GM21381 (cell line): ENCODE data around the gene CGB1.

ENCODE experiments used
- ATAC-seq: cut with Tn5 transposase; IDR thresholded peaks from one replicate; pipeline ENCODE4 v1.9.1; 2021; ENCODE audit warnings: mild to moderate bottlenecking, moderate library complexity; ENCODE audit not compliant: unreplicated experiment

Gene CGB1

DNA sequence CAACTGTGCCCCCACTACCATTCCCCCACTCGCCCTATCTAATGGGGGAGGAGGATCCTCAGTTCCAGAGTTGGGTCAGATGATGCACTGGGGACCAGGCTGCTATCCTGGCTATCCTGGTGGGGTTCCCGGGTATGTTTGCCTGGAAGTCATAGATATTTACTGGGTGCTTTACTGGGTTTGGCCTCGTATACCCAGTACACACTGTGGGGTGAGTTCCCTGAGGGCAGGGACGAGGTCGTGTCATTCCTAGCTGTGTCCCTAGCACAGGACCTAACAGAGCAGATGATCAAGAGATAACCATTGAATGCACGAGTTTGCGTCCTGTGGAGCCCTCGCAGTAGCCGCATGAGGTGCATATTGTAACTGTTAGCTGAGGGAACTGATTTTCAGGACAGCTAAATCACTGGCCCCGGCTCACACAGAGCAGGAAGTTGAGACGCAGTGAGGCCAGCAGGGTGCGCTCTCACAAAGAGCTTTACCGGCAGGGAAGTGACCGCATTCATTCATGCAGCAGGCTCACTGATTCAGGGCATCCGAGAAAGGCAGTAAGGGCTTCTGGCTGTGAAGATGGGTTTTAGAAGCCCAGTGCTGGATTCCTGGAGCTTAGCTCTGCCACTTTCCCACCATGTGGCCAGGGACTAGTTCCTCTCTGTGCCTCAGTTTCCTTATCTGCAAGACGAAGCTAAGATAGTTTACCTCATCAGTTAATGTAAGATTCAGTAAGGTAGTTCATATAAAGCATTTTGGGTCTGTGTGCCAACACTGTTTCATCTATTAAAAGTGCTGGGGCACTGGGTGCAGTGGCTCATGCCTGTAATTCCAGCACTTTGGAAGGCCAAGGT, 37.0 kb downstream of the CGB1 start:
- ATAC-seq: no peak

DNA sequence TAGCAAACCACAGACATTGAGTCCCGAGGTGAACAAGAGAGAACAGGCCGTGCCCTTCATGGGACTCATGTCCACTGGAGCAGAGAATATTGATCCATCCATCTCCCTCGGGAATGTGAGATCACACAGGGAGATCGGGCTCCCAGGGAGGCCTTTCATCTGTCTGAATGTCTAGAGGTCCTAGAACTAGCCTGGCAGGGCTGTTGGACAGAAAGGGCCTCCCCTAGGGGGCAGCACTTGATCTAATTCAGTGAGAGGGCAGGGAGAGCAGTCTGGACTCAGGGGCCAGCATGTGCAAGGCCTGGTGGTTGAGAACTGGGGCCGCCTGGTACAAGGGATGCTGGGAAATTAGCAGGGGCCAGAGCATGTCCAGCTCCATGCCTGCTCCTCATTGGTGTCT, 38.7 kb downstream of the CGB1 start:
- ATAC-seq: no peak

DNA sequence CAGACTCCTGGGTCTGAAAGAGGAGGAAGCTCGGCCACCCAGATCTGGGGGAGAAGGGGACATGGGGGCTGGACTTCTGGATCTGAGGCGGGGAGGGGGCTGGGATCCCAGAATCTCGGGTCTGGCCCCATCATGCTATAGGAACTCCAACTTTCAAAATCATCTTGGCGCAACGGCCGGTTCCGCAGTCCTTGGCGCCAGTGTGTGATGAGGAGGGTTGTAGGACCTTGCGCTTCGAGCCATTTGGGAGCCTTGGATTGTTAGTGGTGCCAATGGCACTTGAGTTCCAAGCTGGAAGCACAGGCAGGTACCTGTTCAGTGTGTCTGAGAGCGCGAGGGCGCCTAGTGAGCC, 42.7 kb downstream of the CGB1 start:
- ATAC-seq: no peak

DNA sequence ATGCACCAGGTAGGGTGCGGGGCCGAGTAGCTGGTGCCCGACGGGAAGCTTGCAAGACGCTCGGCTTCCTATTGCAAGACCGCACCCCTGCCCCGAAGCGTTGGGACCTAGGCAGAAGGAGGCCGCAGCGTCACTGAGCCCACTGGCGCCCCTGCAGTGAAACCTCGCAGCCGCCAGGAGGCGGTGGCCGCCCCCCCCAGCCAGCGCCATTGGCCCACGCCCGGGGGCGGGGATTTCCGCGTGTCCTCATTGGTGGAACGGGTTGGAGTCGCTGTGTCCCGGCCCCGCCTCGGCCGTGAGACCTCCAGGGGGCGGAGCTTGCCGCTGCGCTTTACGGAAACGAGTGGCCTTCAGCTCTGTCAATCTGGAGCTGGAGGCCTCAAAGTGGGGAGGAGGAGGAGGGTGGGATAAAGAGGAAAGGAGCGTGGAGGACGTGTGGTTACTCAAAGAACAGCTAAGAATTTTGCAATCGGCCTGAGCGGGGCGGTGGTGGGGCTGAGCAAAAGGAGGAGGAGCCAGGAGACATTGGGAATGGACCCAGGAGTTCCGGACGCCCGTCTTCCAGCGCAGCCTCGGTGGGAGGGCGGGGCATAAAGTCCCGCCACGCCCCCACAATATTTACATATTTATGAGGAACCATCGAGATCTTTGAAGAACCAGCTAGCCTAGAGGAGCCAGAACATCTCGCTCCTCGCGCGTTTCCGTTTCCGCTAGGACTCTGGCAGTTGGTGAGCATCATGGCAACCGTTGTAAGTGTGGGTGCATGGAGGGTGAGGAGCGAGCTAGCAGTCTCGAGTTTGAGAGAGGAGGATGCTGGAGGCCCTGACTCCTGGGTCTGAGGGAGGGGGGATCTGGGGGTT, 43.3 kb downstream of the CGB1 start, which contains the start of the genes GYS1 and RUVBL2:
Gene GYS1, minus strand, starts transcription at position 135 of the 860 bp plus-strand sequence. CDS start 197 bp downstream, outside the sequence.
Gene RUVBL2, plus strand, starts transcription at position 713 of the 860 bp plus-strand sequence. Its CDS starts 25 bp downstream, at position 738.
- peak; percentile 87 for ATAC-seq

DNA sequence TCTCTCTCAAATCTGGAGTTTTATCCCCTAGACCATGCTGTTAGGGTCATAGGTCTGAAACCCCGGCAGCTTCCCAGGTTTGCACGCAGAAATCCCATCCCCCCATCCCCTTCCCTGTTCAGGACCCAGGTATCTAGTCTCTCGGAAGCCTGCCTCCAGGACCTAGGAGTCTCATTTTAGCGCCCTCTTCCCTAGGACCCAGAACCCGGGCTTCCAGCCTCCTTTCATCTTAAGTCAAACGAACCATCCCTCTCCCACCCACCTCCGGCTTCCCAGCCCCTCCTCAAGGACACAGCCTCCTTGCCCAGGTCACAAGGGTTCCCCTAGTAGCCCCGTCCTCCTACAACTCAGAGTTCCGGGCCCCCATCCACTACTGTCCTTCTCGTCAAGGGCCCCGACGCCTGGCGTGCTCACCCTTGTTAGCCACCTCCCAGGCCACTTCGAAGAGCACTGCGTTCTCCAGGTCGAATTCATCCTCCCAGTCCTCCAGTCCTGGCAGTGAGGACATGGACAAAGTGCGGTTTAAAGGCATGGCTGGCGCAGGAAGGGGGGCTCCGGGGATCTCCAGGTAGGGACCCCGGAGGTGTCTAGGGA, 44.0 kb downstream of the CGB1 start:
- ATAC-seq: no peak

DNA sequence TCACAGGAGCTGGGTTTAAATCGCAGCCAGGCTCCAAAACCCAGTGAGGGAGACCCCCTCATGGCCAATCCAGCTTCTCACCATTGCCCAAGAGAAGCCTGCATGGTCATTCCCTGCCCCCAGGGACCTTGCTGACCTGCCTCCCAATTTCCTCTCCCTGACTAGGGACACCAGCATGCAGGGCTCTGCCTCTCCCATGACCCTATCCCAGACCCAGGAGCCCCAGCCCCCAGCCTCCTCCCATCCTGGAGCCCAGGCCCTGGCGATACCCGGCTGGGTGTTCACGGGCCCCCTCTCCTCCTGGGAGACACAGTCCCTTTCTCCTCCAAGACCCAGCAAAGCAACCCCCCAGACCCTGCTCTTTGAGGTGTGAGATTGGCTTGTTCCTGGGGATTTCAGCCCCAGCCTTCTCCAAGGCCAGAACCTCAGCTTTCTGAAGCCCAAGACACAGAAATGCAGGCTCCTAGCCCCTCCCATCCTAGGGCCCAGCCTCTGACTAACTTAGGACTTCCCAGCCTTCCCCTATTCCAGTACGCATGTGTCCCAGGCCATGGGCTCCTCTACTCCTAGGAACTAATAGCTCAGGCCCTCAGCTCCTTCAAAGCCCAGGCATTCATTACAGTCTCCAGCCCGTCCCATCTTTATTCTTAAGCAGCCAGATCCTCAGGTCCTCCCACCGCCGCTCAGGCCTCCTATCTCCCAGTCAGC, 44.7 kb downstream of the CGB1 start:
- ATAC-seq: no peak

DNA sequence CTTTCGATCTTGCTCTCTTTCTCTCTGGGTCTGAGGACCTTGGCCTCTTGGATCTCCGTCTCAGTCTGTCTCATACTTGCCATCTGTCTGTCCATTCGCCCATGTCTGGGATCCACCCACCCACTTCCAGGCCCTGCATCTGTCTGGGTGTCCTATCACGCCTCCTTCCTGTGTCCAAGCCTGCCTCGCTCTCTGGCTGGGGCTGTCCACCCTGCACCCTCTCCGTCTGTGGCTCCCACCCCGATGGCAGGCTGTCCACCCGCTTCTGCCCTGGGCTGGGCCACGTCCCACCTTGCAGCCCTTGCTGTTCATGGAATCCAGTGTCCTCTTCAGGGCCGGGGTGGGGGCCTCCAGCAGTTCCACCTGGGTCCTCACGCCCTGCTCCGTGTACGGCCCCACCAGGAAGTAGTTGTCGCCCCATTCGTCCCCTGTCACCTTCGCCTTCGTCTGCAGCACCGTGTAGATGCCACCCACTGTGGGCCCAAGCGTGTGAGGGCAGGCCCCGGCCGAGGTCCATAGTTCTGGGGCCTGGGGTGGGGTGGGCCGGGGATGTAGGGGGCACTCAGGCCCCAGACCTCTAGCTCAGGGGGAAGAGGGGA, 45.6 kb downstream of the CGB1 start:
- no peak for ATAC-seq

DNA sequence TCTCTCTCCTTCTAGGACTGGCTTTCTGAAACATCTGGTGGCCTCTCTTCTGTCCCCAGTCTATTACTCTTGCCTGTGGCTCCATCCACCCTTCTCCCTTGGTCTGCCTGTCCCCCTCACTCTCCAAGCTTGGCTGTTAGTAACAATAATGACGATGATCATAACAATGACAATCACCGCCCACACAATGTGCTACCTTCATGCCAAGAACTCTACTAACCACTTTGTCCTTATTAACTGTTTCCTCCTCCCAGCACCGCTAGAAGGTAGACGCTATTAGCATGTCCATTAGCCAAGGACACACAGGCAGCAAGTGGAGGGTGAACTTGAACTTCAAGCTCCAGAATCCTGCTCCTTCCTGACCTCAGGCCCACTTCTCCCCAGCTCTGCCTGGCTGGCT, 46.3 kb downstream of the CGB1 start:
- no peak for ATAC-seq

DNA sequence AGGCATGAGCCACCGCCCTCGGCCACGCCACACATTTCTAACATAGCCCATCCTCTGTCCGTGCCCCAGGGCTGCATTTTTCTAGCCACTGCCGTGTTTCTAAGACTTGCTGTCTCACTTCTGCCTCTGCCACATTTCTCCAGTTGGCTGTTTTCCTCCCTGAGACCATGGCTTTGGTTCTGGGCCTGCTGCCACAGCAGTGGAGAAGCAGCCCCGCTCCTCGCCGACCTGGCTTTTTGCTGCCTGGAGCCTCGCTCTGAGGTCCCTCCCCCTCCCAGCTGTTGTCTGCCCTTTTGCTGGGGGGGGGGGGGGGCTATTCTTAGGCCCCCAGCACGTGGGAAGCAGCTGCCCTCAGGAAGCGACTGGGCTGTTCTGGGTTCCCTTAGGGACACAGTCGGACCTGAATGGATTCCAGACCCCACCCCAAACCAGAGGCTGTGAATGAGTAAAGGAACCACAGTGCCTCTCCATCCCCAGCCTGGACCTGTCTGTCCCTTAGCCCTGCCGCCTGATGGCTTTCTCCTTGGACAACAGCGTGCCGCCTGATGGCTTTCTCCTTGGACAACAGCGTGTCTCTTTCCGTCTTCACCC, 46.9 kb downstream of the CGB1 start:
- ATAC-seq: no peak

DNA sequence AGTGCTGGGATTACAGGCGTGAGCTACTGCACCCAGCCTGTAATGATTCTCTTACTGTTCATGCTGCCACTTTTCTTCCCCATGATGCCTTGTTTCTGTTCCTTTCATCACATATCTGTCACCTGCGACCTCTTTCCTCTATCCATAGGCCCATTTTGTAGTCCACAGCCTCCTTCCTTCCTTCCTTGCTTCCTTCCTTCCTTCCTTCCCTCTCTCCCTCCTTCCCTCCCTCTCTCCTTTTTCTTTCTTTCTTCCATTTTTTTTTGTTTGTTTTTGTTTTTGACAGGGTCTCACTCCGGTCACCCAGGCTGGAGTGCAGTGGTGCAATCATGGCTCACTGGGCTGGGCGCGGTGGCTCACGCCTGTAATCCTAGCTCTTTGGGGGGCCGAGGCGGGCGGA, 47.8 kb downstream of the CGB1 start:
- no peak for ATAC-seq

DNA sequence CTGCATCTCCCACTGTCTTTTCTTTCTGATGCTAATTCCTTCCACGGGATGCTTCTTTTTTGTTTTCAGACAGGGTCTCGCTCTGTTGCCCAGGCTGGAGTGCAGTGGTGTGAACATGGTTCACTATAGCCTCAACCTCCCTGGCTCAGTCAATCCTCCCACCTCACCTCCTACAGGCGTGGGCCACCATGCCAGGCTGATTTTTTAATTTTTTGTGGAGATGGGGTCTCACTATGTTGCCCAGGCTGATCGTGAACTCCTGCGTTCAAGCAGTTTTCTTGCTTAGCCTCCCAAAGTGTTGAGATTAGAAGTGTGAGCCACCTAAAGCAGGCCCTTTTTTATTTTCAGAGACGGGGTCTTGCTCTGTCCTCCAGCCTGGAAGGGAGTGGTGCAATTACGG, 48.4 kb downstream of the CGB1 start:
- no peak for ATAC-seq

DNA sequence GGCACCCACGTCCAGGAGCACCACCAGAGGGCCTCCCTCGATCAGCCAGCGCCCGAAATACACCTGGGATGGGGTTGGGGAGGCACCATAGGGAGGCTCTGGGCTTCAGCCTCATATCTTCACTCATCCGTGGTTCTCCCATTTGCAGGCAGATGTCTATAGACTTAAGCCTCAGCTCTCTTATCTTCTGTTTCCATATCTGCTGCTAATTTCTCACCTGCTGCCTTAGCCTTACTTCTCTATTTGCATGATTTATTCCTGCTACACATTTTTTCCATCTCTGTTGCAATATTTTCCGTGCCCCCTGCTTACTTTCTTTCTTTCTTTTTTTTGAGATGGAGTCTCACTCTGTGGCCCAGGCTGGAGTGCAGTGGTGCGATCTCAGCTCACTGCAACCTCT, 49.4 kb downstream of the CGB1 start:
- ATAC-seq: no peak

DNA sequence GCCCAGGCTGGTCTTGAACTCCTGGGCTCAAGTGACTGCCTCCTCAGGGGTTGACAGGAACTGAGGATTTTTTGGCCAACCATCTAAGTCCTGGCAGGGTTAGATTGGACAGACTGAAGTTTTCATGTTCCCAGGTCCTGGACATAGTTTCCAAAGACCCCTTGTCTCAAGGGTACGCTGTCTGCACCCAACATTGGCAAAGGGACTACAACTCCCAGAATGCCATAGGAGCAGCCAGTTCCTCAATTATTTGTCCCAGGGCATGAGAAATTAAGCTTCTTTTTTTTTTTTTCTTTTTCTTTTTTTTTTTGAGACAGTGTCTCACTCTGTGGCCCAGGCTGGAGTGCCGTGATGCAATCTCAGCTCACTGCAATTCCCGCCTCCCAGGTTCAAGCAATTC, 50.5 kb downstream of the CGB1 start:
- no peak for ATAC-seq

DNA sequence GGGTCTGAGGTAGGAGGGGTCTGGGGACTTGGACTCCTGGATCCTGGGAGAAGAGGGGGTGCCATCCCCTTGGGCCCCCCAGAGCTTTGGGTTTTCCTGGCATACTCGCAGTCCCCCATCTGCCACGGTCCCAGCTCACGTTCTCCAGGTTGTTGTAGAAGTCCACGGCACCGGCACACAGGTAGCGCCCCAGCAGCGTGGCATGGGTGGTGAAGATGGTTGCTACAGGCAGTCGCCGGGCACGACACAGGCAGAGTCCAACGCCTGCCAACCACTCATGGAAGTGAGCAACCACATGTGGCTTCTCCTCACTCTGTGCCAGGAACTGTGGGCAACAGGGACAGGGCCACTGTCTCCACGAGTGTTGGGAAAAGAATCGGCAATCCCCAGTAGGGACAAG, 51.0 kb downstream of the CGB1 start:
- no peak for ATAC-seq
